ENCODE data around the gene SLC39A6. TPM values are rescaled to one million over a fixed set of nuclear protein-coding genes. Genes with fewer than 3 reads are reported as not detected.

Gene SLC39A6
- total RNA-seq, 1 experiment from 2014 or later: 70.5 TPM

DNA sequence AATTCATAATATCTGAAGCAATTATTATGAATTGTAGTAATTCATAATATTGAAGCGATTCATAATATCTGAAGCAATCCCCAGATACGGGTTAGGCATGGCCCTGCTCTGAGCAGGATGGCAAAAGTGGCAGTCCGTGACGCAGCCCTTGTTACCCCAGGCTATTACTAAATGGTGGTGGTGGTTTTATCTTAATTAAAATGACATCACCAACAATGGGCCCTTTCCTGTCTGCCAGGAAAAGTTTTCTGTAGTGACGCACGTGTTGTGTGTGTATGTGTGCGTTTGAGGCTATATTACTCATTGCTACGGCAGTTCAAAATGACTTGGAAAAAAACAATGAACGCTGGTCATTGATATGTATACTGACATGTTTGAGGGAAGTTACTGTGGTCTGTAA lies 47.6 kb upstream of the SLC39A6 start (continued):
- TF ChIP-seq, protein P1, sequence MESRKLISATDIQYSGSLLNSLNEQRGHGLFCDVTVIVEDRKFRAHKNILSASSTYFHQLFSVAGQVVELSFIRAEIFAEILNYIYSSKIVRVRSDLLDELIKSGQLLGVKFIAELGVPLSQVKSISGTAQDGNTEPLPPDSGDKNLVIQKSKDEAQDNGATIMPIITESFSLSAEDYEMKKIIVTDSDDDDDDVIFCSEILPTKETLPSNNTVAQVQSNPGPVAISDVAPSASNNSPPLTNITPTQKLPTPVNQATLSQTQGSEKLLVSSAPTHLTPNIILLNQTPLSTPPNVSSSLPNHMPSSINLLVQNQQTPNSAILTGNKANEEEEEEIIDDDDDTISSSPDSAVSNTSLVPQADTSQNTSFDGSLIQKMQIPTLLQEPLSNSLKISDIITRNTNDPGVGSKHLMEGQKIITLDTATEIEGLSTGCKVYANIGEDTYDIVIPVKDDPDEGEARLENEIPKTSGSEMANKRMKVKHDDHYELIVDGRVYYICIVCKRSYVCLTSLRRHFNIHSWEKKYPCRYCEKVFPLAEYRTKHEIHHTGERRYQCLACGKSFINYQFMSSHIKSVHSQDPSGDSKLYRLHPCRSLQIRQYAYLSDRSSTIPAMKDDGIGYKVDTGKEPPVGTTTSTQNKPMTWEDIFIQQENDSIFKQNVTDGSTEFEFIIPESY (IDR thresholded peaks at IDR 0.05; ENCODE audit: extremely low read depth, insufficient replicate concordance, low read length): no peak

DNA sequence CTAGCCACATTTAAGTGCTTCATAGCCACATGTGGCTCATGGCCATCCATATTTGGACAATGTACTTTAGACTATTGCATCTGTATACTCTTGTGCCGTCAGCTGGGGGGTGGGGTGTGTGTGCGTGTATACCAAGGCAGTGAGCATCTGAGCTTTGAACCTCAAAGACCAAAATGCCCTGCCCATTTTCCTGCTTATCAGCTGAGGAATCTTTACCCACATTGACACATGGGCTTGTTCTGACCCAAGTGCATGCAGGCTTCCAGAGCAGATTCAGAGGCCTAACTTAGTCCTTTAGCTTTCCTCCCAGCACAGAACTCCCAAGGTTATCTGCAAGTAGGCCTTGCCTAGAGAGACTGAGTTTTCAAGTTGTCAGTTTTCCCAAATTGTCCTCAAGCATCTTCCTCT lies 47.0 kb upstream of the SLC39A6 start:
- intact Hi-C loops (cut with micrococcal nuclease): no loop called here
- ChIA-PET CTCF (no interaction called here), POLR2A (no interaction called here), RAD21 (ENCODE audit: low non-redundant PET in 1 of 2, low total read pairs in 2 of 2, uncharacterized antibody in 2 of 2, unreplicated experiment in 2 of 2) (no interaction called here)
- Histone ChIP-seq H3K4me1 (ENCODE audit: control insufficient read depth in 1 of 2, insufficient read depth in 2 of 2, low read length in 2 of 2) (no peaks in the 10 kb centered on the region), H3K9me3 (ENCODE audit: control insufficient read depth in 1 of 2, insufficient read depth in 1 of 2, low read depth in 1 of 2, low read length in 2 of 2) (no peaks in the 10 kb centered on the region), H3K9ac (ENCODE audit: low read length) (no peak overlapping the region), H3K4me2 (ENCODE audit: low read length) (no peak overlapping the region), H3K4me3 (replicated peaks in 1 of 2; ENCODE audit: low read depth in 1 of 2, low read length in 2 of 2) (no peak overlapping the region), H3K9me2 (ENCODE audit: insufficient read depth) (no peaks in the 10 kb centered on the region), H3K36me3 (ENCODE audit: control insufficient read depth in 1 of 2, insufficient read depth in 2 of 2, low read length in 2 of 2) (peaks cover 32% of the 10 kb centered on the region in 2 experiments; a peak in 3 of 4 replicates), H2AFZ (ENCODE audit: low read depth, low read length, poor library complexity, severe bottlenecking) (no peak overlapping the region), H3K79me2 (ENCODE audit: insufficient read depth, low read length) (no peaks in the 10 kb centered on the region), H4K20me1 (ENCODE audit: insufficient read depth) (no peaks in the 10 kb centered on the region), H3K27ac (ENCODE audit: low read depth, low read length) (no peak overlapping the region), H3K27me3 (ENCODE audit: insufficient read depth, low read length) (no peaks in the 10 kb centered on the region)
- no peak for DNase-seq (ENCODE audit: low read depth, low spot score)
- no peak for ATAC-seq
- TF ChIP-seq, protein P2, sequence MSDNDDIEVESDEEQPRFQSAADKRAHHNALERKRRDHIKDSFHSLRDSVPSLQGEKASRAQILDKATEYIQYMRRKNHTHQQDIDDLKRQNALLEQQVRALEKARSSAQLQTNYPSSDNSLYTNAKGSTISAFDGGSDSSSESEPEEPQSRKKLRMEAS (IDR thresholded peaks at IDR 0.05): no peak
- no peak for TF ChIP-seq JUND (IDR thresholded peaks at IDR 0.05)
- TF ChIP-seq ZNF274 (IDR thresholded peaks at IDR 0.05; ENCODE audit: low read depth, low read length): no peak
- TF ChIP-seq, protein P3, sequence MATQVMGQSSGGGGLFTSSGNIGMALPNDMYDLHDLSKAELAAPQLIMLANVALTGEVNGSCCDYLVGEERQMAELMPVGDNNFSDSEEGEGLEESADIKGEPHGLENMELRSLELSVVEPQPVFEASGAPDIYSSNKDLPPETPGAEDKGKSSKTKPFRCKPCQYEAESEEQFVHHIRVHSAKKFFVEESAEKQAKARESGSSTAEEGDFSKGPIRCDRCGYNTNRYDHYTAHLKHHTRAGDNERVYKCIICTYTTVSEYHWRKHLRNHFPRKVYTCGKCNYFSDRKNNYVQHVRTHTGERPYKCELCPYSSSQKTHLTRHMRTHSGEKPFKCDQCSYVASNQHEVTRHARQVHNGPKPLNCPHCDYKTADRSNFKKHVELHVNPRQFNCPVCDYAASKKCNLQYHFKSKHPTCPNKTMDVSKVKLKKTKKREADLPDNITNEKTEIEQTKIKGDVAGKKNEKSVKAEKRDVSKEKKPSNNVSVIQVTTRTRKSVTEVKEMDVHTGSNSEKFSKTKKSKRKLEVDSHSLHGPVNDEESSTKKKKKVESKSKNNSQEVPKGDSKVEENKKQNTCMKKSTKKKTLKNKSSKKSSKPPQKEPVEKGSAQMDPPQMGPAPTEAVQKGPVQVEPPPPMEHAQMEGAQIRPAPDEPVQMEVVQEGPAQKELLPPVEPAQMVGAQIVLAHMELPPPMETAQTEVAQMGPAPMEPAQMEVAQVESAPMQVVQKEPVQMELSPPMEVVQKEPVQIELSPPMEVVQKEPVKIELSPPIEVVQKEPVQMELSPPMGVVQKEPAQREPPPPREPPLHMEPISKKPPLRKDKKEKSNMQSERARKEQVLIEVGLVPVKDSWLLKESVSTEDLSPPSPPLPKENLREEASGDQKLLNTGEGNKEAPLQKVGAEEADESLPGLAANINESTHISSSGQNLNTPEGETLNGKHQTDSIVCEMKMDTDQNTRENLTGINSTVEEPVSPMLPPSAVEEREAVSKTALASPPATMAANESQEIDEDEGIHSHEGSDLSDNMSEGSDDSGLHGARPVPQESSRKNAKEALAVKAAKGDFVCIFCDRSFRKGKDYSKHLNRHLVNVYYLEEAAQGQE (IDR thresholded peaks at IDR 0.05; ENCODE audit: low read depth): no peak
- TF ChIP-seq FOSL1 (IDR thresholded peaks at IDR 0.05; ENCODE audit: low read depth): no peak
- TF ChIP-seq EZH2 (IDR thresholded peaks at IDR 0.05): no peak
- TF ChIP-seq, protein P4, sequence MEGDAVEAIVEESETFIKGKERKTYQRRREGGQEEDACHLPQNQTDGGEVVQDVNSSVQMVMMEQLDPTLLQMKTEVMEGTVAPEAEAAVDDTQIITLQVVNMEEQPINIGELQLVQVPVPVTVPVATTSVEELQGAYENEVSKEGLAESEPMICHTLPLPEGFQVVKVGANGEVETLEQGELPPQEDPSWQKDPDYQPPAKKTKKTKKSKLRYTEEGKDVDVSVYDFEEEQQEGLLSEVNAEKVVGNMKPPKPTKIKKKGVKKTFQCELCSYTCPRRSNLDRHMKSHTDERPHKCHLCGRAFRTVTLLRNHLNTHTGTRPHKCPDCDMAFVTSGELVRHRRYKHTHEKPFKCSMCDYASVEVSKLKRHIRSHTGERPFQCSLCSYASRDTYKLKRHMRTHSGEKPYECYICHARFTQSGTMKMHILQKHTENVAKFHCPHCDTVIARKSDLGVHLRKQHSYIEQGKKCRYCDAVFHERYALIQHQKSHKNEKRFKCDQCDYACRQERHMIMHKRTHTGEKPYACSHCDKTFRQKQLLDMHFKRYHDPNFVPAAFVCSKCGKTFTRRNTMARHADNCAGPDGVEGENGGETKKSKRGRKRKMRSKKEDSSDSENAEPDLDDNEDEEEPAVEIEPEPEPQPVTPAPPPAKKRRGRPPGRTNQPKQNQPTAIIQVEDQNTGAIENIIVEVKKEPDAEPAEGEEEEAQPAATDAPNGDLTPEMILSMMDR (IDR thresholded peaks at IDR 0.05 in 2 of 3, conservative IDR thresholded peaks at IDR 0.05 in 1 of 3; ENCODE audit: borderline replicate concordance in 1 of 3, insufficient read depth in 1 of 3, low read depth in 2 of 3, low read length in 2 of 3): no peak
- TF ChIP-seq CBX3 (IDR thresholded peaks at IDR 0.05; ENCODE audit: low read depth): no peak
- TF ChIP-seq, protein P5, sequence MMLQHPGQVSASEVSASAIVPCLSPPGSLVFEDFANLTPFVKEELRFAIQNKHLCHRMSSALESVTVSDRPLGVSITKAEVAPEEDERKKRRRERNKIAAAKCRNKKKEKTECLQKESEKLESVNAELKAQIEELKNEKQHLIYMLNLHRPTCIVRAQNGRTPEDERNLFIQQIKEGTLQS (IDR thresholded peaks at IDR 0.05): no peak
- TF ChIP-seq POLR2AphosphoS5 (IDR thresholded peaks at IDR 0.05; ENCODE audit: low read depth, low read length): no peak
- TF ChIP-seq EGR1 (IDR thresholded peaks at IDR 0.05; ENCODE audit: low read depth): no peak
- TF ChIP-seq SP1 (IDR thresholded peaks at IDR 0.05; ENCODE audit: low read depth): no peak
- TF ChIP-seq SIN3A (IDR thresholded peaks at IDR 0.05; ENCODE audit: low read depth): no peak
- TF ChIP-seq ZFX (IDR thresholded peaks at IDR 0.05): no peak
- BruUV-seq (replicated peaks): no TSS peak

Data from HCT116 (cell line).